ENCODE measurements around the gene PIK3R2. TPM values are rescaled to one million over a fixed set of nuclear protein-coding genes. Genes with fewer than 3 reads are reported as not detected.
A peak's percentile ranks its signal among the peaks of the same experiment; 100 is the strongest.

Gene PIK3R2
- total and polyA plus RNA-seq, 2 of the 8 experiments (the other 6 are each of a cell fraction or from before 2014, with no cell fraction given) = 21.7 to 57.1 TPM

GRCh38 chr19:18119013-18119716 is 33.8 kb upstream of the PIK3R2 start:
- CTCF ChIA-PET (ENCODE audit: partially characterized antibody) = interaction anchor here (0.8 to 2.5 kb wide), 6 partner anchors 8 to 203 kb away, joined by 3 to 9 read pairs (median 4); partner anchors contain the start of genes ARRDC2 and PIK3R2
- TF ChIP-seq CTCF (IDR thresholded peaks at IDR 0.05; ENCODE audit: control extremely low read depth in 1 of 3, insufficient read depth in 1 of 3, low read depth in 1 of 3, low read length in 3 of 3) = no peak

More at GRCh38 chr19:18119013-18119716, 33.8 kb upstream of the PIK3R2 start:
- Histone ChIP-seq H3K9ac (replicated peaks in 1 of 4; ENCODE audit: extremely low read depth in 1 of 4, low read depth in 3 of 4, low read length in 3 of 4) (no peak overlapping the region), H3K4me1 (replicated peaks in 1 of 4; ENCODE audit: control insufficient read depth in 3 of 4, insufficient read depth in 4 of 4, low read length in 3 of 4) (peaks cover 3 to 21% (median 8%) of the 10 kb centered on the region in 4 experiments), H4K5ac (ENCODE audit: insufficient read length, low read depth, low read length) (no peak overlapping the region), H3K23me2 (ENCODE audit: low read depth, low read length) (peaks cover 7% of the 10 kb centered on the region), H3K27ac (ENCODE audit: low read depth, low read length) (no peak overlapping the region), H3K36me3 (ENCODE audit: control insufficient read depth in 2 of 4, insufficient read depth in 4 of 4, low read length in 3 of 4) (peaks cover 0 to 7% (median 4%) of the 10 kb centered on the region in 4 experiments; a peak in 4 of 8 replicates), H4K91ac (replicated peaks; ENCODE audit: insufficient read length, low read length) (no peak overlapping the region), H3K27me3 (replicated peaks in 1 of 4; ENCODE audit: control insufficient read depth in 3 of 4, extremely low read depth in 1 of 4, insufficient read depth in 3 of 4, low read length in 3 of 4) (peaks cover 0 to 3% (median 1%) of the 10 kb centered on the region in 4 experiments; a peak in 1 of 7 replicates), H3K56ac (replicated peaks; ENCODE audit: insufficient read length, low read depth, low read length) (no peak overlapping the region), H3K23ac (ENCODE audit: insufficient read length) (no peak overlapping the region), H2AFZ (ENCODE audit: low read length) (no peak overlapping the region), H3K4ac (replicated peaks; ENCODE audit: insufficient read length, low read depth, low read length) (peak overlapping the region; percentile 8), H3K4me3 (ENCODE audit: extremely low read depth in 1 of 4, insufficient read depth in 2 of 4, low read depth in 3 of 4, low read length in 4 of 4) (0 out of 8 replicates have a peak overlapping the region, but pooled peaks of 2 of the 4 experiments have one; percentile 76 to 77), H2BK120ac (replicated peaks; ENCODE audit: low read depth, low read length) (no peak overlapping the region), H2BK5ac (ENCODE audit: low read depth, low read length) (0 out of 2 replicates have a peak overlapping the region, but pooled peaks have one; percentile 16), H3K79me2 (ENCODE audit: control insufficient read depth in 1 of 2, insufficient read depth in 2 of 2, low read length in 2 of 2) (peaks cover 0 to 5% of the 10 kb centered on the region in 2 experiments; a peak in 1 of 4 replicates), H3K79me1 (ENCODE audit: low read depth, low read length) (peaks cover 7% of the 10 kb centered on the region; the same call in 1 of the 2 replicates), H3K14ac (ENCODE audit: insufficient read length) (no peak overlapping the region), H2BK12ac (ENCODE audit: low read depth, low read length) (0 out of 2 replicates have a peak overlapping the region, but pooled peaks have one; percentile 23), H4K8ac (ENCODE audit: extremely low read depth, insufficient read depth, low read length) (no peak overlapping the region), H4K20me1 (replicated peaks in 1 of 2; ENCODE audit: control insufficient read depth in 1 of 2, insufficient read depth in 2 of 2, low read length in 2 of 2) (peaks cover 0 to 9% of the 10 kb centered on the region in 2 experiments), H2BK20ac (ENCODE audit: low read length) (no peak overlapping the region), H3K9me3 (ENCODE audit: insufficient read depth in 2 of 2, low read depth in 1 of 2, low read length in 1 of 2) (no peaks in the 10 kb centered on the region), H3K4me2 (ENCODE audit: insufficient read depth in 1 of 2, low read depth in 2 of 2, low read length in 2 of 2) (peak overlapping the region; percentile 86 to 94; a peak in 3 of 4 replicates), H2AK5ac (ENCODE audit: low read depth, low read length) (no peak overlapping the region), H2BK15ac (ENCODE audit: low read length) (no peak overlapping the region), H3K18ac (ENCODE audit: extremely low read depth, low read length) (no peak overlapping the region)
- POLR2A ChIA-PET (ENCODE audit: partially characterized antibody) = interaction anchor here (0.8 to 2.1 kb wide), 7 partner anchors 9 to 259 kb away, joined by 3 to 19 read pairs (median 3); no protein-coding TSS in a partner anchor
- 83% methylated on average over 13 of the region's 13 CpGs; no CpG with 5 or more reads in 1 of the 2 experiments for WGBS, 2 experiments (ENCODE audit: extremely low coverage in 1 of 2, insufficient coverage in 1 of 2, insufficient read length in 1 of 2, insufficient replicate concordance in 2 of 2, low coverage in 1 of 2, low lambda C conversion rate in 2 of 2, missing lambda C conversion rate in 1 of 2)
- DNase-seq (ENCODE audit: low read depth in 1 of 2, low spot score in 2 of 2) = no peak
- FAIRE-seq = no peak
